Stimulated activated naive CD4-positive, alpha-beta T cell (primary cell): ENCODE results near the gene RASSF3.
"Not testable (repeated sequence)": the region's sequence is repeated elsewhere in the genome, so short reads cannot be mapped to it uniquely, and the experiment has no call there.

Experiments used
- DNase-seq, 6 experiments: peaks; one replicate each; lab custom pipeline; 2025; lab: John Stamatoyannopoulos, UW

Gene RASSF3

GRCh38 chr12:64633011-64633939 lies 23.0 kb downstream of the RASSF3 start:
- no peak for DNase-seq

- DNase-seq: no peak
These were observed 23.6 kb downstream of the RASSF3 start for GRCh38 chr12:64633940-64634337.

- DNase-seq: no peak
These were observed 24.3 kb downstream of the RASSF3 start for GRCh38 chr12:64634508-64635092.

- DNase-seq: no peak
These were observed 25.2 kb downstream of the RASSF3 start for GRCh38 chr12:64635356-64635998.

- no peak for DNase-seq
These were observed 26.6 kb downstream of the RASSF3 start for GRCh38 chr12:64636856-64637255.

GRCh38 chr12:64639466-64639865 lies 29.2 kb downstream of the RASSF3 start:
- DNase-seq: no peak

- no peak for DNase-seq
These were observed 36.0 kb downstream of the RASSF3 start for GRCh38 chr12:64646318-64646717.

- no peak for DNase-seq
These were observed 39.2 kb downstream of the RASSF3 start for GRCh38 chr12:64649487-64649886.

- no peak for DNase-seq
These were observed 40.5 kb downstream of the RASSF3 start for GRCh38 chr12:64650762-64651161.

GRCh38 chr12:64652346-64652745 lies 42.1 kb downstream of the RASSF3 start:
- DNase-seq: no peak

- no peak for DNase-seq
These were observed 42.8 kb downstream of the RASSF3 start for GRCh38 chr12:64653123-64653522.

GRCh38 chr12:64653907-64654306 lies 43.6 kb downstream of the RASSF3 start:
- DNase-seq: not testable (repeated sequence)

GRCh38 chr12:64655141-64655540 lies 44.8 kb downstream of the RASSF3 start:
- DNase-seq: no peak

GRCh38 chr12:64656429-64656828 lies 46.1 kb downstream of the RASSF3 start:
- no peak for DNase-seq

- DNase-seq: no peak
These were observed 48.7 kb downstream of the RASSF3 start for GRCh38 chr12:64658892-64659481.

GRCh38 chr12:64660237-64661018 lies 50.1 kb downstream of the RASSF3 start:
- DNase-seq: no peak

GRCh38 chr12:64663015-64663414 lies 52.7 kb downstream of the RASSF3 start:
- DNase-seq: no peak

GRCh38 chr12:64665514-64665913 lies 55.2 kb downstream of the RASSF3 start:
- DNase-seq: peak; percentile 14 to 68 (median 58)

GRCh38 chr12:64666054-64666914 lies 56.0 kb downstream of the RASSF3 start:
- no peak for DNase-seq

GRCh38 chr12:64667793-64668192 lies 57.5 kb downstream of the RASSF3 start:
- DNase-seq: no peak
